Left renal pelvis (tissue), 4 donors: ENCODE results near the gene ACAP3. TPM values are rescaled to one million over a fixed set of nuclear protein-coding genes. Genes with fewer than 3 reads are reported as not detected.
A peak's percentile ranks its signal among the peaks of the same experiment; 100 is the strongest.

Source experiments
- DNase-seq, 4 donors: peaks; one replicate each; pipeline ENCODE4 v3.0.0-alpha.2; 2013; ENCODE audit warnings: low read depth in 4 of 4, low spot score in 3 of 4
- polyA plus RNA-seq, 4 donors: library from polyadenylated mRNA; unstranded; fragments of 120-200 nt; gene quantifications; one replicate each; pipeline ENCODE4 v1.2.1, GENCODE V29; 2013; ENCODE audit not compliant: insufficient read length in 4 of 4

Gene ACAP3, protein sequence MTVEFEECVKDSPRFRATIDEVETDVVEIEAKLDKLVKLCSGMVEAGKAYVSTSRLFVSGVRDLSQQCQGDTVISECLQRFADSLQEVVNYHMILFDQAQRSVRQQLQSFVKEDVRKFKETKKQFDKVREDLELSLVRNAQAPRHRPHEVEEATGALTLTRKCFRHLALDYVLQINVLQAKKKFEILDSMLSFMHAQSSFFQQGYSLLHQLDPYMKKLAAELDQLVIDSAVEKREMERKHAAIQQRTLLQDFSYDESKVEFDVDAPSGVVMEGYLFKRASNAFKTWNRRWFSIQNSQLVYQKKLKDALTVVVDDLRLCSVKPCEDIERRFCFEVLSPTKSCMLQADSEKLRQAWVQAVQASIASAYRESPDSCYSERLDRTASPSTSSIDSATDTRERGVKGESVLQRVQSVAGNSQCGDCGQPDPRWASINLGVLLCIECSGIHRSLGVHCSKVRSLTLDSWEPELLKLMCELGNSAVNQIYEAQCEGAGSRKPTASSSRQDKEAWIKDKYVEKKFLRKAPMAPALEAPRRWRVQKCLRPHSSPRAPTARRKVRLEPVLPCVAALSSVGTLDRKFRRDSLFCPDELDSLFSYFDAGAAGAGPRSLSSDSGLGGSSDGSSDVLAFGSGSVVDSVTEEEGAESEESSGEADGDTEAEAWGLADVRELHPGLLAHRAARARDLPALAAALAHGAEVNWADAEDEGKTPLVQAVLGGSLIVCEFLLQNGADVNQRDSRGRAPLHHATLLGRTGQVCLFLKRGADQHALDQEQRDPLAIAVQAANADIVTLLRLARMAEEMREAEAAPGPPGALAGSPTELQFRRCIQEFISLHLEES
- polyA plus RNA-seq, result 10 to 100 TPM; 18.3 to 44.1 (median 34.0) TPM

DNA sequence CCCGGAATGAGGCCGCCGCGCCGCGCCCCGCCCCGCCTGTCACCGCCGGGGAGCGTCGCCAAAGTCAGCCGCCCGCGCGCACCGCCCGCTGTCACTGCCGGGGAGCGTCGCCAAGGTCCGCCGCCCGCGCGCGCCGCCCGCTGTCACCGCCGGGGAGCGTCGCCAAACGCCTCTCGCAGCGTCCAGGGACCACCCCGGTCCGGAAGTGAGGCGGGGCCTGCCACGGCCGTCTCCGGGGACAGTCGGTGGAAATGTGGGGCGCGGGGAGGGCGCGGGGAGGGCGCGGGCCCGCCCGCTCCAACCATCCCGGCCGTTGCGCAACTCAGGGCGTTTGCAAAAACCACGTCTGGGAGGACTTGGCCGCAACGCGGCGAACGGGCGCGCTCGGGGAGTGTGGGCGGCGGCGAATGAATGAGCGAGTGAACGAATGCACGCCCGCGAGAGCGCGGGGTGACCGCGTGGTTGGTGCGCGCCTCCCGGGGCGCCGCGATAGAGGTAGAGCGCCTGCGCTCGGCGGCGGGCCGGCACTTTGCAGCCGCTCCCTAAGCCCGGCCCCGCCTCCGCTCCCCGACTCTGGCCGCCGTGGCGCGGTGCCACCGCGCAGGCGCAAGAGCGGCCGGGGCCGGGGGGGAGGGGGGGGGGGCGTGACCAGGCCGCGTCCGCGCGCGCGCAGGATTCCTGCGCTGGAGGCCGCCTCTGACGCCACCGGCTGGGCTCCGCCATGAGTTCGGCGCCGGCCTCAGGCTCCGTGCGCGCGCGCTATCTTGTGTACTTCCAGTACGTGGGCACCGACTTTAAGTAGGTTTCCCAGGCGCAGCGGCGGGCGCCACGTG is at the start of gene ACAP3, which contains the start of gene PUSL1:
Gene ACAP3 (minus strand): TSS at position 8 of the 833 bp plus-strand sequence. CDS start 115 bp downstream, outside the sequence.
Gene PUSL1 (plus strand): TSS at position 675 of the 833 bp plus-strand sequence. CDS start 47 bp downstream, at position 722.
- DNase-seq, result peak; percentile 73 to 80 (median 78)

DNA sequence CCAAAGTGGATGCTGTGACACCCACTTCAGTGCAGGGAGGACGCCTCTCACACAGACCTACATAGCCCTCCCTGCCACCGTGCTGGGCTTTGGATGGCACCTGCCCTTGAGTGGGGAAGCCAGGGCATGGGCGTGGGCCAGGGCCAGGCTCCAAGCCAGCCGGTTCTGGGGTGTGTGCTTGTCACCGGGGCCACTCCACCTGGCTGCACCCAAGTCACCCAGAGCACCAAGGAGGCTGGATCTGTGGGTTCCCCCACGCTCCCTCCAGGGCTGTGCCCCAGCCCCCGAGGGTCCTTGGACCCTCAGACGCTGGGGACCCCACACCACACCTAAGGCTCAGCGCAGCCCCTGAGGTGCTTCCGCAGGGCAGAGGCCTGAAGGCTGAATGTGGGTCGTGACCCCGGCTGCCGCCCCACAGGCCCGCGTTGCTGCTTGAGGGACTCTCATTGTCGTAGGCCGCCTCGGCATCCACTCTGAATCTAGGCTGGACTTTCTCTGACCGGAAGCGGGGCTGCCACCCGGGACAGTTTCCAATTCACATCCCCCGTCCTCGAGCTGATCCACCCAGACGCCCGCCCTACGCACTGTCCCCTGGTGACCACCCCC is 49.2 kb upstream of the ACAP3 start:
- no peak for DNase-seq

DNA sequence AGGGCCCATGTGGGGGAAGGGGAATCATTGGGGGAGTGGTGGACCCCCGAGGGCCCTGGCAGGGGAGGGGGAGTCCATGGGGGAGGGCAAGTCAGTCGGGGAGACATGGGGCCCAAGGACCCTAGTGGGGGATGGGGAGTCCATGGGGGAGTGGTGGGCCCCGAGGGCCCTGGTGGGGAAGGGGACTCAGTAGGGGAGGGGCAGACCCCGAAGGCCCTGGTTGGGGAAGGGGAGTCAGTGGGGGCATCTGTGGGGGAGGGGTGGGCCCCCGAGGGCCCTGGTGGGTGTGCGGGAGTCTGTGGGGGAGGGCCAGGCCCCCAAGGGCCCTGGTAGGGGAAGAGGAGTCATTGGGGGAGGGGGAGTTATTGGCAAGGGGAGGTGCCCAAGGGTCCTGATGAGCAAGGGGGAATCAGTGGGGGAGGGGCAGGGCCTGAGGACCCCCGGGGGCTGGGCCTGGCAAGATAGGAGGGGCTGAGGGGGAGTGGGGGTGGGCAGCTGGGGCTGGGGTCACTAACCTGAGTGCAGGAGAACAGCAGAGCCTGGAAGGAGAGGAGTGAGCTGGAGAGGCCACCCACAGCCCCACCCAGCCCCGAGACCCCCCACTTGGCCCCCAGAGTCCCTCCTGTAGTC is 48.6 kb upstream of the ACAP3 start:
- no peak for DNase-seq

DNA sequence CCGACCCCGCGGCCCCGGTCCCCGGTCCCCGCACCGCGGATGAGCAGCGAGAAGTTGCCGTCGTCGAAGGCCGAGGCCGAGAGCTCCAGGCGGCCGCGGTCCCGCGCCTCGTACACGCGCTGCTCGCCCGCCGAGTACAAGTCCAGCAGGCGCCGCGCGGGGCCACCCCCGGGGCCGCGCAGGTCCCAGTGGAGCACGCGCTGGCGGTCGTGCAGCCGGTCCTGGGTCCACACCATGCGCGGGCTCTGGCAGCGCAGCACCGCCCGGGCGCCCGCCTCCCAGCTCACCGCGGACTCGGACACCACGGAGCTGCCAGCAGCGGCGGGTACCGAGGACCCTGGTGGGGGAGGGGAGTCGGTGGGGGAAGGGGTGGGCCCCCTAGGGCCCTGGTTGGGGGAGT is 47.7 kb upstream of the ACAP3 start:
- DNase-seq, result no peak

DNA sequence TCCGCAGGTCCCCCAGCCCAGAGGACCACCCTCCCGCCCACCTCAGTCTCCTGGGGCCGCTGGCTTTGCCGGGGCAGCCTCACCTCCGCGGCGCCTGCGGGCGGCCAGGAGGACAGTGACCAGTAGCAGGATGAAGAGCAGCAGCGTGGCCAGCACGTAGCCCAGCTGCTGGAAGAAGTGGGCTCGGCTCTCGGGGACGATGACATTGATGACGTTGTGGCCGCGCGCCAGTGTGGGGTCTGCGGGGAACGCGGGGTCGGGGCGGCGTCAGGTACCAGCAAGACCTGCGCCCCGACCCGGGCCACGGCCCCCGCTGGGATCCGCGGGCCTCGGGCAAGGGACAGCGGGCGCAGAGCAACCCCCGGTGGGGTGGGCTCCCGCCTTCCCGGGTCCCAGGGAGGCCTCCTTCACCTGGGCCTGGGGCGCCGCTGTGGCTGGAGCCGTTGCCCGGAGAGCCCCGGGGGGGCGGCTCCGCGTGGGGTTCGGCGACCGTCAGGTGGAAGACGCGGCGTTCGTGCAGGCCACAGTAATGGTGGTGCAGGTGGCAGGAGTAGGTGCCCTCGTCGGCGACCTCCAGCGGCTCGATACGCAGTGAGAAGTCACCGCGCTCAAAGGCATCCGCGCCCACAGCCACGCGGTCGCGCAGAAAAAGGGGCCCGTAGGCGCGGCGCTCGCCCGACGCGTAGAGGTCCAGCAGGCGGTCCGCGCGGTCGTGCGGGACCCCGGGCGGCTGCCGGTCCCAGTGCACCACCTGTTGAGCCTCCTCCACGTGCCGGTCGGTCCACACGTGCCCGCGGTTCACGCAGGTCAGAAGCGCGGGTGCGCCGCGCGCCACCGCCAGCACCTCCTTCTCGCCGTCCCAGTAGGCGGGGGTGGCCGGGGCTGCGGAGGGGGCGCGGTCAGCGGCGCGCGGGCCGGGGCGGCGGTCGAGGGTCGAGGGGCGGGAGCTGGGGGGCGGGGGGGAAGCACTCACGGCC is 46.8 kb upstream of the ACAP3 start:
- DNase-seq, result no peak

DNA sequence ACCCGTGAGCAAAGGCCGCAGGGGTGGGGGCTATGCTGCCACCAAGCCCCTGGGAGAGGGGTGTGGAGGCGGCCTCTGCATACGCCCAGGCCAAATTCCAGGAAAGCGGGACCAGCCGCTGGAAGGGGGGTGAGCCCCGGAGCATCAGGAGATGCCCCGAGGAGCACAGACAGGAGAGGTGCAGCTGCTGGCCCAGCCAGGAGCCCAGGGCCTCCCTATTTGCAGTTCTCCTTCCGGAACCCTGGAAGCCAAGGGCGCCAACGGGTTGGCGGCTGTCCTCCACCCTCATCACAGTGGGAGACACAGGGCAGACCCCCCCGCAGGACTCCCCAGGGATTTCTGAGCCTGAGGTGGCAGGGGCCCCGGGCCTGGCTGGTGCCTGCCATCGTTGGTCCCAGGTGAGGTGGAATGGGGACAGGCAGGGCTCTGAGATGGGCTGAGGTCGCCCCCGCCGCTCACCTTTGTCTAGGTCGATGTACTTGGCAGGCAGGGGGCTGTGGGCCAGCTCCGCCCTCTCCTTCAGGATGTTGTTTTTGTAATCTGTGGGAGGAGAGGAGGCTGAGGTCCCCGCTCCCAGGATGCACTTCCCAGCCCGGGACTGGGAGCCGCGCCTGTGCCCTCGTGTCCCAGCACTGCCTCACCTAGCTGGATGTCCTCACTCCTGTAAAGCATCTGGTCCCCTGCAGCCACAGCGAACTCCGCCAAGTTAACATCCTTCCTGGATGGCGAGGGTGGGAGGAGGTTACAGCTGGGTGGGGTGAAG is 45.8 kb upstream of the ACAP3 start:
- no peak for DNase-seq

DNA sequence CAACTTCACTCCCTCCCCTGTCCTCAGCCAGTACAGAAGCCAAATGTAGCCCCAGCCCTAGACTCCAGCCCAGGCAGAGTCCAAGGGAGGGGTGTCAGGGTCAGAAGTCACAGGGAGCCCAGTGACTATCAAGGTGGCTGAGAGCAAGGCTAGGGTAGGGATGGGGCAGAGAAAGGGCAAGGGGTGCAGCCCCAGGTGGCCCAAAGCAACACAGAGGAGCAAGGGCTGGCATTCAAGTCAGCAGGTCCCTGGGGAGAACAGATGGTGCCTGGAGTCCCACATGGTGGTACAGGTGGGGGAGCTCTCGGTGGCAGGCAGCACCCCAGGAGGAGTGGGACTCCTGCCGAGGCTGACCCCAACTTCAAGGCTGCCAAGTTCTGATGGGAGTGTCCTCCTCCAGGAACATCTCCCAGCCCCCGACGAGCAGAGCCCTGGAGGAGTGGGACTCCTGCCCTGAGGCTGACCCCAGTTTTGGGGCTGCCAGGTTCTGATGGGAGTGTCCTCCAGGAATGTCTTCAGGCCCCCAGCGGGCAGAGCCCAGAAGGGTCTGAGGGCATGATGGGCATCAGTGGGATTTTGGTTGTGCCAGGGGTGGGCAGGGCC is 45.2 kb upstream of the ACAP3 start:
- no peak for DNase-seq

DNA sequence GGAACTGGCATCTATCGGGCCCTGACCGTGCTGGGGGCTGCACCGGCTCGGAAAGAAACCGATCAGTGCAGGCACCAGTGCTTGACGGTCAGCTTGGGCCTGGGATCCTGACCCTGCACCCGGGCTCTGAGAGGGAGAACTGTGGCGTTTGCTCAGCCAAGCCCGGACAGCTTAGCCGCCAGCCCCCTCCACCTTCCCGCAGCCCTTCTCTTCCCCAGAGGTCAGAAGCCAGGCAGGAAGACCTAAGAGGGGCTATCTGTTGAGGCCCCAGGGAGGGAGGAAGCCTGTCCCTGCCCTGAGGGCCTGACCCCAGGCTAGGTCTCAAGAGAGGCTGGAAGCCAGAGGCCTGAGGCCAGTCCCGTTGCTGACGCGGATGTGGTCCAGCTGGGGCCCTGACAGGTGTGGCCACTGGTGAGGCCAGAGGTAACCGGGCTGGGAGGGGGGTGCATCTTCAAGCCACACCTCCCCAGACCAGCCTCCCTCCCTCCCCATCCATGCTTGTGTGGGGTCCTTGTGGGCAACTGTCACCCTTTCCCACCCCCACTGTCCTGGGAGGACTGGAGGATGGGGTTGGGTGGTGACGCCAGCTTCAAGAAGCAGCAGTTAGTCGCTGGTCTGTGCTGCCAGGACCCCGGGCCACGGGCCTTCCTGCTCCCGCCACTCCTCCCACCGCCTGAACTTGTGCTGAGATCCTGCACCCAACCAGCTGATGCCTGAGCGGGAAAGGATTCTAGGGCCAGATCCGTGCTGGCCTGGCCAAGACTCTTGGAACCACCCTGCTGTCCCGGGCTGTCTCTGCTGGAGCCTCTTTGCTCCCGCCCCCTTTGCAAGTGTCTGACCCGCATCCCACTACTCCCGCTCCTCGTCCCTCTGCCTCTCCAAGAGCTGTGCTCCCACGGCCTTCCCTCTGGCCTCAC is 44.0 kb upstream of the ACAP3 start:
- no peak for DNase-seq

DNA sequence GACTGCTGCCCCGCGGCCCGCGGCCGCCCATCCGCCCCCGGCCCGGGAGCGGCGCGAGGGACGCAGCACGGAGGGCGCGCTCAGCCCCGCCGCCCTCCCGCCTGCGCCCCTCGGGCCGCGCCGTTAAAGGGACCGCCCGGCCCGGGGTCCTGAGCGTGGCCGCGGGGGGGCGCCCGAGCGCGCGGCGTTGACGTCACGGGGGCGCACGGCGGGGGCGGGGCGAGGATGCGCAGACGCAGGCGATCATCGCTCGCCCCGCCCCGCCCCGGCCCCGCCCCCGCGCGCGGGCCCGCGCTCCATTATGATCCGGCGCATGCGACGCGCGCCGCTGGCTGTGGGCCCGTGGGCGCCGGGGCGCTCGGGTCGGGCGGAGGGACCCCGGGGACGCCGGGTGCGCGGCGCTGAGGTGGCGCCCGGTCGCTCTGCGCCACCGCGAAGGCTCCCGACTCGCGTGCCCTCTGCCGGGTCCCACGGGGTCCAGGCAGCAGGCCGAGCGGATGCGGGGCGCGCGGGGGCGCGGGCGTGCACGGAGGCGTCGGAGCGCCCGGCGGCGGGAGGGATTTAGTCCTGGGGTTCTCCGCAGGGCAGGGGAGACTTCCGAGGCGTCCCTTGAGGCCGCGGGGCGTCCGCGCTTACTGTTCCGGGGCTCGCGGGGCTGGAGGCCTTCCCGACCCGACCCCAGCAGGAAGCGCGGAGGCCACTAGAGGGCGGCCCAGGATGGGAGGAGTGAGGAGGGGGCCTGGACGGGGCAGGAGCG is 41.7 kb upstream of the ACAP3 start, which contains the start of gene DVL1:
Gene DVL1 (minus strand): TSS at position 163 of the 757 bp plus-strand sequence. CDS start 353 bp downstream, outside the sequence.
- peak in 1 of 4 donors; percentile 70 for DNase-seq

DNA sequence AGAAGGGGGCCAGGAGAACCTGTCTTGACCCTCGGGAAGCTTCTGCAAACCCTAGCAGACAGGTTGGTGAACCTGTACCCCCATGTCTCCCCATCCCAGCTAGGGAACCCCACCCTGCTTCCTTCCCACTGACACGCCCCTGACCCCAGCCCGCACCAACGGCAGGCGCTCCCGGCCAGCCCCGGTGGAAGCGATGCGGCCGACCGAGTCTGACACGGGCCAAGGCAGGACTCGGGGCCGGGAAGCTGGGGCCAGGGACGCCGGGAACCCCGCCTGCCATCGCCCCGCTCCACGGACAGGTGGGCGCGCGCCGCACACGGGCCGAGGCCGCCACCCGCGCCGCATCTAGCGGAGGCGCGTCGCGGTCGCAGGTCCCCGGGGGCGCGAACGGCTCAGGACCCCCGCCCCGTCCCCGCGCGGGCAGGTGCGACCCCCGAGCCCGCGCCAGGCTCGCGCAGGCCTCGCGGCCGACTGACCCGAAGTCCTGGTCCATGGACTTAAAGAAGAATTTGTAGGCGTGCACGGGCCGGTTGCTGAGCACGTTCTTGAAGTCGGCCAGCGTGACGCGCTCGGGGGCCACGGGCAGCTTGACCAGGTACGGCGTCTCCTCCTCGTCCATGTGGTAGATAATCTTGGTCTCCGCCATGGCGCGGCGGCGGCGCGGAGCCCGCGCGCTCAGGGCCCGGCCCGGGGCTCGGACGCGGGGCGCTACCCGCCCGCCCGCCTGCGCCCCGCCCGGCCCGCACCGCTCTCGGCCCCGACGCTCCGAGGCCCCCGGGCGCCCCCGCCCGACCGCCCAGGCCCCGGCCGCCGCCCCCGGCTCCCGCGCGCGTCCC is 40.9 kb upstream of the ACAP3 start:
- no peak for DNase-seq

DNA sequence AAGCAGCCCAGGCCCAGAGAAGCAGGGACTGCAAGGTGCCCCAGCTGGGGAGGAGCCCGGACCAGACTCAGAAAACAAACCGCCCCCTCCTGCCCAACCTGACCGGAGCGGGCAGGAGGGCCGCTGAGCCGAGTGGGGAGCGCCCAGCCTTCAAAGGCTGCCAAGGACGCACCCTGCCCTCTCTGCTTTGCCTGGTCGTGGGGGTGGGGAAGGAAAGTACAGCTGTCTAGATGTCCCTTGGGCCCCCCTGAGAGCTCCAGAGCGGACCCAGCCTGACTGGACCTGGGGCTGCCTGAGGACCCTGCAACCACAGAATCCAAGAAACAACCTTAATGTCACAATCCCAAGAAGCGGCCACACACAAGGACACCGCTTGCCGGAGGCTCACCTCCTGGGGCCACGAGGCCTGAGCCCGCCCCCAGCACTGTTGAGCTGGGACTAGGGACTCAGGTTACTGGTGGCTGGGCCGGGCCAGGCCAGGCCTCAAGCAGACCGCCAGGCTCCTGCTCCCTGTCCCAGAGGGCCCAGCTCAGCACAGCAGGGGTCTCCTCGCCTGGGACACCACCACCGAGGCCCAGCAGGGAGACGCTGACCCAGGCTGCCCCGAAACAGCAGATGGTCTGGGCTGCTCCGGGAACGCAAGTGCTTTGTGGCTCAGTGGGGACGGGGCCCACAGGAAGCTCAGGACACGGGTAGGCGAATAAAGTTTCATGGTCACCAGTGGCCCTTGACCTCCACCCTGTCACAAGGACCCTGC is 40.1 kb upstream of the ACAP3 start:
- DNase-seq, result no peak

DNA sequence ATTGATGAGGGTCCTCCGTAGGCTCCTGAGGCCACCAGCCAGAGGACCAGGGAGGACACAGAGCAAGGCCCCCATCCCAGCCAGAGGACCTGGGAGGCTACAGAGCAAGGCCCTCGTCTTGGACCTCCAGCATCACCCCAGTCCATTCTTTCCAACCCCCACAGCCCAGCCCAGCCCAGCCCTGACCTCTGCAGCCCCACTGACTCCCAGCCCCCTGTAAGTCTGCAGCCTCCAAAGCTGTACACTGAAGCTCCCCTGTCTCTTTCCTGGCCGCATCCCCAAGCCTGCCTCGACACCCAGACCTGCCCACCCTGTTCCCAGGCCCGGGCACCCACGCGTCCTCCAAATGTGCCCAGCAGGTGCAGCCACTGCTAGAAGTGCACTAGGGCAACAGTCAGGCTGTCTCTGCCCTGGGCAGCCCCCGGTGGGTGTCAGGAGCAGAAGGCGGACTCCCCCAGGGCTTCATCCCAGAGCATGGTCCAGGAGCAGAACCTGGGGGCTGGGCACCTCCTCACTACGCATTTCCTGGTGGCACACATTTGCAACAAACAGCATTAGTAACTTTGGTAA is 39.4 kb upstream of the ACAP3 start:
- DNase-seq, result no peak

DNA sequence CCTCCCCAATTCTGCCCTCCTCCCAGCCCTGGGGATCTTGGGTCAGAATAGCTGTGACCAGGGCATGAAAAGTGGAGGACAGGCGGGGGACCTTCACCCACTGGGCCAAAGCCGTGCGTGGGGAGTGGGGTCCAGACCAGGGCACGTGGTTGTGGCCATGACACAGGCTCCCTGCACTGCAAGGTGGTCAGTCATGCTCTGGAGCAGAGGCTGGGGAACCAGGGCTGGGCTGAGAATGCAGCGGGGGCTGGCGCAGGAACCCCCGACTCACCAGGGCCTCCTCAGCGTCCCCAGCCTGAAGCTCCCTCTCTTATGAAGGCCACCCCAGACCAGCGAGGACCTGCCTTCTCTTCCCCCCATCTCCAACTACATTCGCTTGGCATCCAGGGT is 38.8 kb upstream of the ACAP3 start:
- no peak for DNase-seq
